ENCODE measurements around the gene CACNA1B.

The CACNA1B gene

DNA sequence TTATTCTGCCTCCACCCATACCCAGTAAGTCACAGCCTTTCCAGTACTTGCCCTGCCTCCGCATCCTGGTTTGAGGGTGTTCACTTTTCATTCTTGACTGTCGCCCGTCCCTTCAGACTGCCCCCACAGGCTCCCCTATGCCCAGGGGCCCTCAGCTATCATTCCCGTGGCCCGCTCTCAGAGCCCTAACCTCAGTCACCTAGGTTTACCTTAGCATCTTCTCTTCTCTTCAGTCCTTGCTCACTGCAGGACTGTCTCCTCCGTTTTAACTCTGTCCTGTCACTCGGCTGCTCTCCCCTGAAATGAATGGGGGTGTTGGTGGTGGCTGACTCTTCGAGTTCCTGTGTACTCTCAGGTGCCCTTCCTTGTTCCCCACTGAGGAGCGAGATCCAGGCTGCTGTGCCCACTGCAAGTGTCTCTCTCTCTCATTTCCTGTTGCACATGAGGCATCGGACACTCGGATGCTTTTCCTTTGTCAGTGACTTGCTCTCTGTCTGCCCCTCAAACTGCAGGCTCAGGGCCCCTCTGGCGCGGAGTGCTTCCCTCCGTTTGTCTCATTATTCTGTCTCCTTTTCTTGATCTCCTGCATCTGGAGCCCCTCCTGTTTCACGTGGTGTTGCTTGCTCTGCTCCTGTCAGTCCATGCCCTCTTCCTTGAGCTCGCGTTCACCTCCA, 89.8 kb downstream of the CACNA1B start:
- no peak for DNase-seq (ENCODE audit: low read depth)

DNA sequence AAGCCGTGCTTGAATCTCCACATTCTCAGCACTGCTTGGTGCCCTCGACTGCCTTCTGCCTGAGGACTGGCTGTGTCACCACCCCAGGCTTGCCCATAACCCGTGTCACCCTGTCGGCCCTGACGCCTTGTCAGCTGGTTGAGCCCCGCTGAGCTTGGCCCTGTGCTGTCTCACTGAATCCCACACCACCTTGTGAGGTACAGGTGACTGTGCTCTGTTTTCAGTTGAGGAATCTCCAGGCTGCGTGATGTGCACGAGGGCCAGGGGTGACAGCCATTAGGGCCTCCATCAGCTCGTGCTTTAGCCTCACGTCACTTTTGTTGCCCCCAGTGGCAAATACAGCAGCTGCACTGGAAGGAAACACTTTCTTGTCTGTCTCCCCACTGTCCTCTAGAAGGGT, 90.7 kb downstream of the CACNA1B start:
- DNase-seq (ENCODE audit: low read depth) = no peak

- no peak for DNase-seq (ENCODE audit: low read depth)
Observed at GRCh38 chr9:137969008-137969407, 91.4 kb downstream of the CACNA1B start.

DNA sequence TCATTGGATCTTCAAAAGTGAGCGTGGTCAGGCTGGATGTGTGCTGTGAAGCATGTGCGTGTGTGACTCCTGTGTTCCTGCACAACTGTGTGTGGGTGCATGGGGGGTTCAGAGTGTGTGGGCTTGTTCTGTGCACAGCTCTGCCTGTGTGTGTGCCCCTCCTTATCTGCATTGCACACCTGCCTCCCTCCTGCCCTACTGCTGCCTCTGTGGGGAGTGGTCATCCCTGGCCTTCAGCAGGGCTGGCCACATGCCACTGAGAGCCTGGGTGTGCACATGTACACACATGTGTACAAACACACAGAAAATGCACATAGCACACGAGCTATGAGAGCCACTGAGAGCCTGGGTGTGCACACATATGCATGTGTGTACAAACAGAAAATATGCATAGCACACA, 92.1 kb downstream of the CACNA1B start:
- no peak for DNase-seq (ENCODE audit: low read depth)

GRCh38 chr9:137970098-137970497, 92.5 kb downstream of the CACNA1B start:
- DNase-seq (ENCODE audit: low read depth) = no peak

DNA sequence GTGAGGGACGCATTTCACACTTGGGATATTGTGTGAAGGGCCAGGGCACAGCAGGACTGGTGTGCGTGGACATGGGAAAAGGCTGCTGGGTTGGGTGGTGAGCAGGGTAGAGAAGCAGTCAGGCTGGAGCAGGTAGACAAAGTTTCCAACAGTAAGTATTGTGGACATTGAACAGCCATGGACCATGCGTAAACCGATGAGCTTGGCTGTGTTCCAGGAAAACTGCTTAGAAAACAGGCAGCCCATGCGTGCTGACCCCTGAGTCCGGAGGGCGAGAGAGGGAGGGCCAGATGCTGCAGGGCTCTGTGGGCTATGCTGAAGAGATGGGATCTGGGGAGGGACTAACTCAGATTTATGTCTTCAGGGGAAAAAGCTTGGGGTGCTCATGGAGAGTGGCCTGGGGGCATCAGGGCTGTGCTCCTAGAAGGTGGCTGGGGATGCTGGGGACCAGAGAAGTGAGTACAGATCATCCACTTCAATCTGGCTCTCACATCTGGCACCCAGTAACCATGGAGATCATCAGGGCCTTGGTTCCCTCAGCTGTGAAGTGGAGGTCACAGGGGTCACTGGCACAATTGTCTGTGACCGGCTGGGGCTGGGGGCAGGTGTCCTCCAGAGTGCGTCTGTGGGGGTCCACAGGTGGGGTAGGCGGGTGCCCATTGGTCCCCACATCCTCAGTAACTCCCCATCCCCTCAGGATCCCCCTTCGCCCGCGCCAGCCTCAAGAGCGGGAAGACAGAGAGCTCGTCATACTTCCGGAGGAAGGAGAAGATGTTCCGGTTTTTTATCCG, 93.3 kb downstream of the CACNA1B start:
- no peak for DNase-seq (ENCODE audit: low read depth)

DNA sequence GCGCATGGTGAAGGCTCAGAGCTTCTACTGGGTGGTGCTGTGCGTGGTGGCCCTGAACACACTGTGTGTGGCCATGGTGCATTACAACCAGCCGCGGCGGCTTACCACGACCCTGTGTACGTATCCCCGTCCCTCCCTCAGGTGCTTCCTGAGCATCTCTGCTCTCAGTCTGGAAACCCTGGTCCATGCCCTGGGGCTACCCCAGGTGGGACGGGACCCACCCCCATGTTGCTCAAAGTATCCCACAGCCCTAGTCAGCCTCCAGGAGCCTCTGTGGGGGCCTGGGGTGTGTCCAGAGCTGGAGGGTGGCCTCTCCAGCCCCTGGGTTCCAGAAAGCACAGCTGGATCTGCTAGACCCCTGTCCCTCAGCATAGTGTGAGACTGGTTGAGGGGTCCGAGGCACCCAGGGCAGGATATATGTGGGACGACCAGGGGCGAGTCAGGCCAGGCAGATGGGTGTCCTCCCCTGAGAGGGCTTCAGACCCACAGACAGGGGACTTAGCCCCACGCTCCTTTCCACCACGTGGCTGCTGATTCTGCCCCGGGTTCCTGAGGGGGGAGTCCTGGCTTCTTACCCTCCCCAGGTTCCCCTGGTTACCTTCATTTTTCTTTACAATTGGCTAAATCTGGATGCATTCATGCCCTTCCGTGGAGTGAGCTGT, 94.0 kb downstream of the CACNA1B start:
- no peak for DNase-seq (ENCODE audit: low read depth)

- no peak for DNase-seq (ENCODE audit: low read depth)
Observed at GRCh38 chr9:137972355-137972987, 94.9 kb downstream of the CACNA1B start.

DNA sequence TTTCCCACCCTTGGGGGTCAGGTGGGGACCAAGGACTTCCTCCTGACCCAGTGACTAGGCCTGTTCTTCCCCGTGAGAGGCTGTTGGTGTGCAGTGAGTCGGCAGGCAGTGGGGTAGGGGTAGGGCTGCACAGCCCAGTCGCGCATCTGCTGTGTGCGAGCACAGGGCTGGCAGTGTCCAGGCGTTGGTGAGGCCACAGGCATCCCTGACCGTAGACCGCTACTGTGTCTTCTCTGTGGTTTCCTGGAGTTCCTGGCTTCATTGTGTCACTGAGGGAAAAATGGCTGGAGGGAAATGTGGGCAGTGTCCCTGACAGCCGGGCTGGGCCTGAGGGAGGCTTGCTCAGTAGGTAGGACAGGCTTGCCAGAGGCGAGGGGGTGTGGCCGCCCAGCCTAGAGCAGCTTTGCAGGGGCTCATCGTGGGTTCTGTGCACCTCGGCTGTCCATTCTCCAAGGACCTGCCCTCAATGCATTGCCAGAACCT, 95.4 kb downstream of the CACNA1B start:
- no peak for DNase-seq (ENCODE audit: low read depth)

DNA sequence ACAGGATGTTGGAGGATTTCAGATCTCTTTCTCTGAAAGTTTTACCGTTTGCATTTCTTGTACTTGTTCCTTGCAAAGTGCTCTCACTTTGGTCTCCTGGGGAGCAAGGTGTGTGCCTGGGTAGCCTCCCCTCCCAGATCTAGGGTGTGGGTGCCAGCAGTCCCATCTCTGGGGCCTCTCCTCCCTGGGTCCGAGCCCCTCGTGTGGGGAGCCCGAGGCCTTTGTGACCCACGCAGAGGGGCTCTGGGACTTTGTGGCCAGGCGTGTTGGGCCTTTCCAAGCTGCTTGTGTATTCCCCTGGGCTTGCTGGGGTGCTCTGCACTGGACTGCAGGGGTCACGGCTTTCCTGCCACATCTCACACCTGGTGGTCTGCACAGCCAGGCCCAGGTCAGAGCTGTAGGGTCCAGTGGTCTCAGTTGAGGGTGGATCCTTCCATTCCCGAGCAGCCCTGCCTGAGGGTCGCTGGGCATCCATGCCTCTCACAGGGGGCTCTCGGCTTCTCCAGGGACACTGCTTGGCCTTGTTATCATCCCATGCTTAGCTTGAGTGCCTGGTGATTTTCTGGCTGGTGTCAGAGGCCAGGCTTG, 96.3 kb downstream of the CACNA1B start:
- no peak for DNase-seq (ENCODE audit: low read depth)

GRCh38 chr9:137974746-137975526, 97.4 kb downstream of the CACNA1B start:
- no peak for DNase-seq (ENCODE audit: low read depth)

DNA sequence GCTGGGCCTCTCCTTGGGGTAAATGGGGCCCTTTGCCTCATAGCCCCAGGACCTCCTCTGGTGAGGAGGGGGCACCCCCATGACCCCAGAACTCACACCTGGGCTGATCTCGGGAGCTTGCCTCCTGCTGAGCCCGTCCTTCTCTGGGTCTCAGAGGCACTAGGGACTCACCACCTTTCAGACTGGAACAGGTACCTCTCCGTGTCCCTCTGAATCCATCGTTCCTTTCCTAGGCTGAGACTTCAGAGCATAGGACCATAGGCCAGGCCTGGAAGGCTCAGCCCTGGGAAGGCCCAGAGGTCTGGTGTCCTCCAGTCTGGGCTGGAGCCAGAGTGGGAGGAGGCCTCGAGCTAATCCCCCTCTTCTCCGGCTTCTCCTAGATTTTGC, 97.9 kb downstream of the CACNA1B start:
- DNase-seq (ENCODE audit: low read depth) = no peak

DNA sequence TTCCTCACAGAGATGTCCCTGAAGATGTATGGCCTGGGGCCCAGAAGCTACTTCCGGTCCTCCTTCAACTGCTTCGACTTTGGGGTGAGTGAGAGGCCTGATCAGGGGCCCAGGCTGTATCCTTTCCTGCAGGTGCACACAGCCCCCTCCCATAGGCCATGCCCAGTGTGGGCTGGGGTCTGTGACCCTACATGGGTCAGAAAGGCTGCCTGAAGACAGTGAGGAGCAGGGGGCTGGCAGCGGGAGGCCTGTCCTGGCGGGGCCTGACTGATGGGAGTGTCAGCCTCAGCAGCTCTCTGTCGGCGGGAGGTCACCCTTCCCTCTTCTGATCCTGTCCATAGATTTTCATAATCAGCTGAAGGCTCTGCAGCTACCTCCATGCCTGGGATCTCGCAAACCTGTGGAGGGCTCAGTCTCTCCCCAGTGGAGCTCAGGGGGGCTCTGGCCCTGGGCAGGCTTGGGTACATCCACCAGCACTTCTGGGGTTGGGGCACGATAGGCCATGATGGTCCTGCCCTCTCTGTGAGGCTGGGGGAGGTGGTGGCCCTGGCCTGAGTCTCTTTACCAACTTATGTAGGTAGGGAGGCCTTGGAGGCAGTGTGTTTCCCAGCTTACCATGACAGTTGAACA, 98.5 kb downstream of the CACNA1B start:
- no peak for DNase-seq (ENCODE audit: low read depth)

GRCh38 chr9:137977571-137978261, 100.1 kb downstream of the CACNA1B start:
- no peak for DNase-seq (ENCODE audit: low read depth)

DNA sequence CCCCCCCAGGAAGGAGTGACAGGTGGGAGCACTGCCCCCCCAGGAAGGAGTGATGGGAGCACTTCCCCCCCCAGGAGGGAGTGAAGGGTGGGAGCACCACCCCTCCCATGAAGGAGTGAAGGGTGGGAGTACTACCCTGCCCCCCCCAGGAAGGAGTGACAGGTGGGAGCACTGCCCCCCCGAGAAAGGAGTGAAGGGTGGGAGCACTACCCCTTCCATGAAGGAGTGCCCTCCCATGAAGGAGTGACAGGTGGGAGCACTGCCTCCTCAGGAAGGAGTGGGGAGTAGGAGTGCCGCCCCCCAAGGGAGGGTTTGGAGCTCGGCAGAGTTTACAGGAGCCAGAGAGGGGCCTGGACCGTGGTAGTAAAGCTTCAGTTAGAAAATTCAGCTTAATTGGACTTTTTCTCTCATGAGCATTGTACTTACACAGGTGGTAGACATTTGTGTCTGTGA, 100.7 kb downstream of the CACNA1B start:
- DNase-seq (ENCODE audit: low read depth) = no peak

DNA sequence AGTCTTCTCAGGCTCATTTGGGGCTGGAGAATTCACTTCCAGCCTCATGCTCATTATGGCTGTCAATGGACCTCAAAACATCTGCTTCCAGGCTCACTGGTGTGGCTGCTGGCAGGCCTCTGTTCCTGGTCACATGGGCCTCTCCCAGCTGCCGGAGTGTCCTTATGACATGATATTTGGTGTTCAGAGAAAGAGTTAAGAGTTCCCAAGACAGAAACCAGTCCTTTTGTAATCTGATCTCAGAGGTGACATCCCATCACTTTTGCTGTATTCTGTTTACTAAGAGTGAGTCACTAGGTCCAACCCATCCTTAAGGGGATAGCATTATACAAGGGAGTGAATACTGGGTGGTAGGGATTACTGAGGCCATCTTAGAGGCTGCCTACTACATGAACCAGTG, 104.6 kb downstream of the CACNA1B start:
- DNase-seq (ENCODE audit: low read depth) = no peak

- no peak for DNase-seq (ENCODE audit: low read depth)
Observed at GRCh38 chr9:137984005-137984404, 106.4 kb downstream of the CACNA1B start.

DNA sequence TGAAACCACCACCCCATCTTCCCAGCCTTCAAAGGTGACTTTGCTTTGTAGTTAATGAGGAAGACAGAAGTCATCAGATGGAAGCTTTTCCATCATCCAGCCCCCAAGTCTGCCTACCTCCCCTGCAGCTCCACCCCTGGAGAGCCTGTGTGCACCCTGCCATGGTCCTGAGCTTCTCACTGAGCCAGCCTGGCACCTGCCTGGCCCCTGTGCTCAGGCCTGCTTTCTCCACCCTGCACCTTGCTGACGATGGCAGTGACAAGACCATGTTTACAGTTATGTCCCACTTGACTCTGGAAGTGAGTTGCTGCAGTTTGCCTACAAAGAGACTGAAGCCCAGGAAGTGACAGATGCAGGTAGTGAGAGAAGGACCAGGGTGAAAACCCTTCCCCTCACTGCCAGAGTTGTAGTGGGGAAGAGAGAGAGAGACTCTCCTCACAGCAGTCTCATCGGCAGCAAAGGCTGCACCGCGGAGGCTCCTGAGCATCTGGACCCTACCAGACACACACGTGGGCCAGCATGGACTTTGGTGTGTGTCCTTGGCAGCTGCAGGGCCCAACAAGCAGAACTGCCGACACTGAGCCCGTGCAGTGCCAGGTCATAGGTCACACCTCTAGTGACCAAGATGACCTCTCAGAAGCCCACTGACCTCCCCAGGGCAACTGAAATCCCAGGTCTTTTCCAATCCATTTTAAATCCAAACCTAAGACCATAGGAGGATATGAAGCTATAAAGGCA, 107.1 kb downstream of the CACNA1B start:
- DNase-seq (ENCODE audit: low read depth) = no peak

GRCh38 chr9:137985637-137986071, 108.1 kb downstream of the CACNA1B start:
- no peak for DNase-seq (ENCODE audit: low read depth)

Data from GM04503 (cell line).